ENCODE data around the gene DUSP11. TPM values are rescaled to one million over a fixed set of nuclear protein-coding genes. Genes with fewer than 3 reads are reported as not detected.
"Not testable (repeated sequence)": the region's sequence is repeated elsewhere in the genome, so short reads cannot be mapped to it uniquely, and the experiment has no call there.

DUSP11 gene
- total RNA-seq, 1 donor from 2014 or later = 17.6 TPM

DNA sequence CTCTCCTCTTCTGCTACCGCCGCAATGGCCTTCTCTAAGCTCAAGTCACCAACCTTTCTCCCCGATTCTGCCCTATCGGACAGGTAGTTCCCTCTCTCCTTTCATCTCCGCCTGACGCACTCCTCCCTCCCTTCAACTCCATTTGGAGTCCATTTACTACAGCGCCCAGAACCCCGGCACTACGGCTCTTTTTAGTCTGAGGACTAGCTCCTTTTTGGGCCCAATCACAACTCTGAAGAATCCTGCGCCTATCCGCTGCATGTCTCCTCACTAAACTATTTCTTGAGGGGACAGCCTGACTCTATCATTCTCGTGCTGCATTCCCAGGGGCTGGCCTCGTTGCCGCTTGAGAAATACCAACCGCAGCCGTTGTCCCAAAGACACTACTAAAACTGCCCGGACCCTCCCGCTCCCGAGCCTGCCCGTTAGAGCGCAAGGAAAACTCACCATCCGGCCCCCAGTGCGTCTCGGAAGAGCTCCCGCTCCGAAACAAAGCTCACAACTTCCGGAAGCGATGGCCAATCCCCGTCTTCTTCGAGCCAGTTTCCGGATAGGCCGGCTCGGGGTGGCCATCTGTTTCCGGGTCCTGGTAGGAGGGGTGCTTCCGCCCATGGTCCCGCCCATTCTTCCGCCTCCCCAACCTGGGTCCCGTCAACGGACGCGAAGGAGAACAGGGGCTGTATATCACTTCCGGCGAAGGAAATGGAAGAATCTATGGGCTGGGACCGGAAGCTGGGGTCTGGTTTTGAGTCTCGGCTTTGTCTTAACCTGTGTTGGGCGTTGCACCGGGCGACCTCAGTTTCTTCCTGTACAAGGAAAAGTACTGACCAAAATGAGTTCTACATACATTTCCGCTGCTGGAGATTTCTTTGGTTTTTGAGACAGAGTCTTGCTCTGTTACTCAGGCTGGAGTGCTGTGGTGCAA is 42.8 kb downstream of the DUSP11 start, which contains the start of gene TPRKB:
TSS of gene TPRKB (minus strand) at position 491 of the 925 bp plus-strand sequence. CDS start 2,776 bp downstream, outside the sequence.
- ATAC-seq (peak; percentile 100), DNase-seq (peak; percentile 96)
- Histone ChIP-seq H3K9me3 (no peaks in the 10 kb centered on the region), H3K27ac (peak within 1 kb of the TSS; percentile 80), H3K27me3 (ENCODE audit: low read depth) (no peaks in the 10 kb centered on the region), H3K4me3 (peak within 1 kb of the TSS; percentile 91), H3K4me1 (peaks cover 11% of the 10 kb centered on the region), H3K36me3 (peaks cover 32% of the 10 kb centered on the region)
- intact Hi-C loops (cut with DNase I) = no loop called here
- TF ChIP-seq, protein P1, sequence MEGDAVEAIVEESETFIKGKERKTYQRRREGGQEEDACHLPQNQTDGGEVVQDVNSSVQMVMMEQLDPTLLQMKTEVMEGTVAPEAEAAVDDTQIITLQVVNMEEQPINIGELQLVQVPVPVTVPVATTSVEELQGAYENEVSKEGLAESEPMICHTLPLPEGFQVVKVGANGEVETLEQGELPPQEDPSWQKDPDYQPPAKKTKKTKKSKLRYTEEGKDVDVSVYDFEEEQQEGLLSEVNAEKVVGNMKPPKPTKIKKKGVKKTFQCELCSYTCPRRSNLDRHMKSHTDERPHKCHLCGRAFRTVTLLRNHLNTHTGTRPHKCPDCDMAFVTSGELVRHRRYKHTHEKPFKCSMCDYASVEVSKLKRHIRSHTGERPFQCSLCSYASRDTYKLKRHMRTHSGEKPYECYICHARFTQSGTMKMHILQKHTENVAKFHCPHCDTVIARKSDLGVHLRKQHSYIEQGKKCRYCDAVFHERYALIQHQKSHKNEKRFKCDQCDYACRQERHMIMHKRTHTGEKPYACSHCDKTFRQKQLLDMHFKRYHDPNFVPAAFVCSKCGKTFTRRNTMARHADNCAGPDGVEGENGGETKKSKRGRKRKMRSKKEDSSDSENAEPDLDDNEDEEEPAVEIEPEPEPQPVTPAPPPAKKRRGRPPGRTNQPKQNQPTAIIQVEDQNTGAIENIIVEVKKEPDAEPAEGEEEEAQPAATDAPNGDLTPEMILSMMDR (IDR thresholded peaks at IDR 0.05) = no peak

DNA sequence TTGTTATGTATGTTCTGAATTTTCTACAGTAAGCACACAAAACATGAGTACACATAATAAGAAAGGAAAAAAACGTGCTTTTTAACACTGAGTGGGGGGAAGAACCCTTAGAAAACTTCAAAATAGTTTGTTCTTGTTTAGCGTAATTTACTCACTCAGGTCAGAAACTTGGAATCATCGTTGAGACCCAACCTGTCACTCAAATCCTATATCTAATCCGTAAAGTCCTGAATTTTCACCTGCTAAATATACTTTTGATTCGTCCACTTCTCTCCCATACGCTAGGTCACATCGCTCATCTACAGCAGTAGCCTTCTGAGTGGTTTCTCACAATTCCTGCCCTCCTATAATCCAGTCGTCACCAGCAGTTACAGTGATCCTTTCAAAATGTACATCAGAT is 43.5 kb downstream of the DUSP11 start:
- Histone ChIP-seq H3K9me3 (no peaks in the 10 kb centered on the region), H3K4me3 (peak overlapping the region; percentile 91), H3K27ac (peak overlapping the region; percentile 80), H3K27me3 (ENCODE audit: low read depth) (no peaks in the 10 kb centered on the region), H3K4me1 (peaks cover 11% of the 10 kb centered on the region), H3K36me3 (peaks cover 33% of the 10 kb centered on the region)
- intact Hi-C loops (cut with DNase I) = no loop called here
- no peak for ATAC-seq
- no peak for DNase-seq
- TF ChIP-seq, protein P1 (IDR thresholded peaks at IDR 0.05) = no peak

DNA sequence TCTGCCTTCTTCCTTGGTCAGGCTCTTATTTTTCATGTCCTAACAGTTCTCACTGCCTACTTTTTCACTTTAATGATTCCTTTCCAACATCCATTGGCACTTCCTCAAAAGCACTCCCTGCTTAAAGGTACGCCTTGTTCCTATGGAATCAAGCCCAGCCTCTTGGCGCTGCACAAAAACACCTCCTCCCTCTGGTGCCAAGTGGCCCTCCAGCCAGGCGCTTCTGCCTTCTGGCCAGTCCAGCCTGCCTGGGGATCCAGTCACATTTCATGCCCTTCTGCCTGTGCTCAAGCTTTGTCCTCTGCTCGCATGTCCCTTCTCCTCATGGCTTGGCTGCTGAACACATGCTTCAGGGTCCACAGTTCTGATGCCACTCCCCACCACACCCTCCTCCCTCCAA is 49.1 kb downstream of the DUSP11 start:
- DNase-seq = no peak
- Histone ChIP-seq H3K36me3 (peaks cover 68% of the 10 kb centered on the region), H3K4me1 (peaks cover under 1% of the 10 kb centered on the region), H3K4me3 (no peak overlapping the region), H3K27ac (no peak overlapping the region), H3K9me3 (no peaks in the 10 kb centered on the region), H3K27me3 (ENCODE audit: low read depth) (no peaks in the 10 kb centered on the region)
- TF ChIP-seq, protein P1 (IDR thresholded peaks at IDR 0.05) = no peak
- ATAC-seq = no peak
- intact Hi-C loops (cut with DNase I) = no loop called here

DNA sequence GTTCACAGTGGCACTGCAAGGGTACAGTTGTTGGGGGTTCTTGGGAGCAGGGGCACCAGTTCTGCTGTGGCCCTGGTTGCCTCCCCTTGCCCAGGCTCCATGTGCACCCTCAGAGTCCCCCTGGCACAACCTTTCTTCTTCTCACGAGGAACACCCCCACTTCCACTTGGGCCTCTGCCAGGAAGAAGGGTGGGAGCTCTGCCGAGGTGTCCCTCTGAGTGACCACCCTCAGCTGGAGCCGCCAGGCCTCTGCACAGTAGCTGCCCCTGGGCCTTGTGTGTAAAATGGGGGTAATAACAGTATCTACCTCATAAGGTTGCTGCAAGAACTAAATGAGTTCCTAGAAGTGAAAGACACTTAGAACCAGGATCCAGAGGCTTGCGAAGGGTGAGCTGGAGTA is 51.2 kb downstream of the DUSP11 start:
- intact Hi-C loops (cut with DNase I) = no loop called here
- DNase-seq (no peak), ATAC-seq (no peak)
- H3K27me3 ChIP-seq (ENCODE audit: low read depth) = no peaks in the 10 kb centered on the region
- H3K4me1 ChIP-seq = no peaks in the 10 kb centered on the region
- H3K36me3 ChIP-seq = peaks cover 58% of the 10 kb centered on the region
- H3K9me3 ChIP-seq = no peaks in the 10 kb centered on the region
- H3K4me3 ChIP-seq = no peak overlapping the region
- TF ChIP-seq, protein P1 (IDR thresholded peaks at IDR 0.05) = no peak
- H3K27ac ChIP-seq = no peak overlapping the region

DNA sequence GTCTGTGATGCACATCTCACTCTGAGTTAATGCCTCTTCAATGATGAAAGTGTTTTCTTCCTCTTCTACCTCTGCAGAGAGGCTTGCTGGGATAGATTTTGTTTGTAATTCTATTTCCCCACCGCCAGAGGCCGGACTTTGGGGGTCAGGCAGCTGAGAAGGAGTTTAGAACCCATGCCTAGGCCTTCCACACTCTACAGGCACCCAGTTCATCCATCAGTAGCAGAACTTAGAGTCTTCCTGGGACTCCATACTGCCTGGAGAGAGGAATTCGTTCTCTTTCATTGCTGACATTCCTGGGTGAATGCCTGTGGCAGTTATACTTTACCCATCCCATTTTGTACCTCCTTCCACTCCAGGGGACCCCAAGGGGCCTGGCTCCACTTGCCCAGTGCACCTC is 51.9 kb downstream of the DUSP11 start:
- no peaks in the 10 kb centered on the region for H3K4me1 ChIP-seq
- DNase-seq (no peak), ATAC-seq (no peak)
- H3K4me3 ChIP-seq = no peak overlapping the region
- no peaks in the 10 kb centered on the region for H3K27me3 ChIP-seq (ENCODE audit: low read depth)
- intact Hi-C loops (cut with DNase I) = no loop called here
- TF ChIP-seq, protein P1 (IDR thresholded peaks at IDR 0.05) = no peak
- no peak overlapping the region for H3K27ac ChIP-seq
- H3K9me3 ChIP-seq = no peaks in the 10 kb centered on the region
- peaks cover 52% of the 10 kb centered on the region for H3K36me3 ChIP-seq

DNA sequence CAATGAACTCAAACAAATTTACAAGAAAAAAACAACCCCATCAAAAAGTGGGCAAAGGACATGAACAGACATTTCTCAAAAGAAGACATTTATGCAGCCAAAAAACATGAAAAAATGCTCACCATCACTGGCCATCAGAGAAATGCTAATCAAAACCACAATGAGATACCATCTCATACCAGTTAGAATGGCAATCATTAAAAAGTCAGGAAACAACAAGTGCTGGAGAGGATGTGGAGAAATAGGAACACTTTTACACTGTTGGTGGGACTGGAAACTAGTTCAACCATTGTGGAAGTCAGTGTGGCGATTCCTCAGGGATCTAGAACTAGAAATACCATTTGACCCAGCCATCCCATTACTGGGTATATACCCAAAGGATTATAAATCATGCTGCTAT is 53.2 kb downstream of the DUSP11 start:
- intact Hi-C loops (cut with DNase I); H3K27ac ChIP-seq; H3K27me3 ChIP-seq (ENCODE audit: low read depth); H3K4me3 ChIP-seq; DNase-seq; H3K4me1 ChIP-seq; ATAC-seq; H3K9me3 ChIP-seq: not testable (repeated sequence)
- H3K36me3 ChIP-seq = peaks cover 38% of the 10 kb centered on the region

Measured in lower lobe of right lung (tissue), 2 donors.